H1 (cell line): ENCODE data around the gene USP30. TPM values are rescaled to one million over a fixed set of nuclear protein-coding genes. Genes with fewer than 3 reads are reported as not detected.

Experiments
- CTCF ChIA-PET: fragments of 300-600 bp; sonication (Branson Sonifier 250); formaldehyde crosslinking; loops from one replicate; lab custom pipeline; 2021; ENCODE audit not compliant: partially characterized antibody; lab: Charles Lee
- POLR2A ChIA-PET: fragments of 300-600 bp; sonication (Branson Sonifier 250); formaldehyde crosslinking; loops from one replicate; lab custom pipeline; 2021; ENCODE audit warnings: inconsistent platforms; ENCODE audit not compliant: partially characterized antibody; lab: Charles Lee
- DNase-seq, 2 experiments: peaks; one replicate each; pipeline versions ENCODE4 v3.0.0 to v3.0.0-alpha.2; 2010 to 2022; ENCODE audit warnings: low spot score in 2 of 2, low read depth in 1 of 2, mixed read lengths in 1 of 2
- FAIRE-seq: peaks from 2 replicates; lab custom pipeline; 2011; peaks lifted over from hg19 to GRCh38; lab: Jason Lieb, UNC
- H2AFZ ChIP-seq: 2 replicates; pipeline ENCODE4 v1.8.1; 2012; ENCODE audit warnings: low read length, inconsistent platforms
- H2AK5ac ChIP-seq: 2 replicates; pipeline ENCODE4 v1.6.1; 2013; ENCODE audit warnings: low read depth, low read length
- H2BK120ac ChIP-seq: replicated peaks from 2 replicates; pipeline ENCODE3; 2013; ENCODE audit warnings: low read depth, low read length, inconsistent platforms
- H2BK12ac ChIP-seq: 2 replicates; pipeline ENCODE4 v1.6.1; 2013; ENCODE audit warnings: low read depth, low read length
- H2BK15ac ChIP-seq: 2 replicates; pipeline ENCODE4 v1.6.1; 2013; ENCODE audit warnings: low read length
- H2BK20ac ChIP-seq: 2 replicates; pipeline ENCODE4 v1.6.1; 2013; ENCODE audit warnings: low read length
- H2BK5ac ChIP-seq: 2 replicates; pipeline ENCODE4 v1.6.1; 2013; ENCODE audit warnings: low read depth, low read length
- H3K14ac ChIP-seq: 2 replicates; pipeline ENCODE4 v1.6.1; 2013; ENCODE audit warnings: inconsistent platforms; ENCODE audit not compliant: insufficient read length
- H3K18ac ChIP-seq: 2 replicates; pipeline ENCODE4 v1.6.1; 2013; ENCODE audit warnings: low read length; ENCODE audit errors: extremely low read depth
- H3K23ac ChIP-seq: 2 replicates; pipeline ENCODE4 v1.6.1; 2013; ENCODE audit warnings: inconsistent platforms; ENCODE audit not compliant: insufficient read length
- H3K23me2 ChIP-seq: 2 replicates; pipeline ENCODE4 v1.6.1; 2013; ENCODE audit warnings: low read depth, low read length
- H3K27ac ChIP-seq: 2 replicates; pipeline ENCODE4 v1.6.1; 2011; ENCODE audit warnings: low read depth, low read length, inconsistent platforms
- H3K27me3 ChIP-seq, 4 experiments: replicated peaks in 1 of 4; 1 replicate in 1 of 4; 2 replicates in 3 of 4; pipeline versions ENCODE4 v1.6.1 to v1.8.1; 2011 to 2013; ENCODE audit warnings: low read length in 3 of 4, mild to moderate bottlenecking in 3 of 4, inconsistent platforms in 2 of 4, mixed read lengths in 2 of 4, moderate library complexity in 1 of 4; ENCODE audit not compliant: control insufficient read depth in 3 of 4, insufficient read depth in 3 of 4; ENCODE audit errors: extremely low read depth in 1 of 4
- H3K36me3 ChIP-seq, 4 experiments: 2 replicates each; pipeline versions ENCODE4 v1.6.1 to v1.8.1; 2011 to 2013; ENCODE audit warnings: mild to moderate bottlenecking in 4 of 4, low read length in 3 of 4, moderate library complexity in 2 of 4, control low read depth in 1 of 4, inconsistent platforms in 1 of 4; ENCODE audit not compliant: insufficient read depth in 4 of 4, control insufficient read depth in 2 of 4
- H3K4ac ChIP-seq: replicated peaks from 2 replicates; pipeline ENCODE3; 2013; ENCODE audit warnings: low read length, low read depth, mixed read lengths, inconsistent platforms; ENCODE audit not compliant: insufficient read length
- H3K4me1 ChIP-seq, 4 experiments: replicated peaks in 1 of 4; 1 replicate in 1 of 4; 2 replicates in 3 of 4; pipeline versions ENCODE4 v1.6.1 to v1.8.1; 2011 to 2013; ENCODE audit warnings: low read length in 3 of 4, inconsistent platforms in 2 of 4, mixed read lengths in 1 of 4; ENCODE audit not compliant: insufficient read depth in 4 of 4, control insufficient read depth in 3 of 4
- H3K4me2 ChIP-seq, 2 experiments: 2 replicates each; pipeline versions ENCODE4 v1.6.1 to v1.8.1; 2011 to 2013; ENCODE audit warnings: low read depth in 2 of 2, low read length in 2 of 2, control low read depth in 1 of 2, inconsistent platforms in 1 of 2, mild to moderate bottlenecking in 1 of 2; ENCODE audit not compliant: insufficient read depth in 1 of 2
- H3K4me3 ChIP-seq, 4 experiments: fragments of 200-600, 300-600 bp in 1 of 4; sonication (generic), shearing (Covaris generic), sonication (Bioruptor Twin) in 1 of 4; 2 replicates each; pipeline versions ENCODE4 v1.5.1 to v1.8.1; 2011 to 2016; ENCODE audit warnings: low read length in 4 of 4, low read depth in 3 of 4, control low read depth in 2 of 4, inconsistent platforms in 2 of 4, mild to moderate bottlenecking in 2 of 4, mixed read lengths in 1 of 4, moderate library complexity in 1 of 4; ENCODE audit not compliant: insufficient read depth in 2 of 4; ENCODE audit errors: extremely low read depth in 1 of 4
- H3K56ac ChIP-seq: replicated peaks from 2 replicates; pipeline ENCODE3; 2013; ENCODE audit warnings: low read depth, mild to moderate bottlenecking, mixed read lengths, low read length, inconsistent platforms; ENCODE audit not compliant: insufficient read length
- H3K79me1 ChIP-seq: 2 replicates; pipeline ENCODE4 v1.6.1; 2013; ENCODE audit warnings: low read depth, low read length, control low read depth
- H3K79me2 ChIP-seq, 2 experiments: 2 replicates each; pipeline versions ENCODE4 v1.6.1 to v1.8.1; 2012 to 2013; ENCODE audit warnings: low read length in 2 of 2, mild to moderate bottlenecking in 2 of 2, inconsistent platforms in 1 of 2; ENCODE audit not compliant: insufficient read depth in 2 of 2, control insufficient read depth in 1 of 2
- H3K9ac ChIP-seq, 4 experiments: replicated peaks in 1 of 4; 1 replicate in 1 of 4; 2 replicates in 3 of 4; pipeline versions ENCODE4 v1.6.1 to v1.8.1; 2011 to 2013; ENCODE audit warnings: low read depth in 3 of 4, low read length in 3 of 4, control low read depth in 2 of 4, mild to moderate bottlenecking in 2 of 4, moderate library complexity in 2 of 4, inconsistent platforms in 1 of 4; ENCODE audit errors: extremely low read depth in 1 of 4
- H3K9me3 ChIP-seq, 2 experiments: 2 replicates each; pipeline versions ENCODE4 v1.6.1 to v1.8.1; 2012 to 2013; ENCODE audit warnings: mild to moderate bottlenecking in 2 of 2, moderate library complexity in 2 of 2, control low read depth in 1 of 2, inconsistent platforms in 1 of 2, low read depth in 1 of 2, low read length in 1 of 2, mixed read lengths in 1 of 2; ENCODE audit not compliant: insufficient read depth in 2 of 2
- H4K20me1 ChIP-seq, 2 experiments: replicated peaks in 1 of 2; 2 replicates each; pipeline versions ENCODE3 to v1.8.1; 2011 to 2013; ENCODE audit warnings: inconsistent platforms in 2 of 2, low read length in 2 of 2, mild to moderate bottlenecking in 1 of 2; ENCODE audit not compliant: insufficient read depth in 2 of 2, control insufficient read depth in 1 of 2
- H4K5ac ChIP-seq: 2 replicates; pipeline ENCODE4 v1.6.1; 2013; ENCODE audit warnings: low read length, low read depth, mixed read lengths, inconsistent platforms; ENCODE audit not compliant: insufficient read length
- H4K8ac ChIP-seq: 2 replicates; pipeline ENCODE4 v1.8.0; 2013; ENCODE audit warnings: mild to moderate bottlenecking, moderate library complexity, low read length, inconsistent platforms; ENCODE audit not compliant: insufficient read depth; ENCODE audit errors: extremely low read depth
- H4K91ac ChIP-seq: replicated peaks from 2 replicates; pipeline ENCODE3; 2013; ENCODE audit warnings: low read length, mixed read lengths, inconsistent platforms; ENCODE audit not compliant: insufficient read length
- BCL11A ChIP-seq, 2 experiments: IDR thresholded peaks; one replicate each; pipeline ENCODE4 v1.6.1; 2011; ENCODE audit warnings: low read depth in 2 of 2, low read length in 2 of 2, mild to moderate bottlenecking in 2 of 2
- GABPA ChIP-seq: IDR thresholded peaks from 2 replicates; pipeline ENCODE4 v1.6.1; 2011; ENCODE audit warnings: mild to moderate bottlenecking, low read length, moderate library complexity, borderline replicate concordance; ENCODE audit not compliant: insufficient read depth
- GTF2F1 ChIP-seq: IDR thresholded peaks from 2 replicates; pipeline ENCODE4 v1.6.1; 2012; ENCODE audit warnings: low read depth, low read length, improper control_type of control experiment, borderline replicate concordance
- JUN ChIP-seq: IDR thresholded peaks from 2 replicates; pipeline ENCODE4 v1.6.1; 2011; ENCODE audit warnings: low read depth, mild to moderate bottlenecking, improper control_type of control experiment, low read length
- KDM5A ChIP-seq: fragments of 200-600 bp; IDR thresholded peaks from 2 replicates; pipeline ENCODE4 v1.7.1; 2012; ENCODE audit warnings: mild to moderate bottlenecking, low read length, inconsistent platforms, mixed read lengths
- POLR2A ChIP-seq, 2 experiments: IDR thresholded peaks; 1 replicate in 1 of 2; 2 replicates in 1 of 2; pipeline ENCODE4 v1.6.1; 2011; ENCODE audit warnings: low read depth in 2 of 2, low read length in 2 of 2, mild to moderate bottlenecking in 2 of 2; ENCODE audit errors: control extremely low read depth in 1 of 2
- RBBP5 ChIP-seq: IDR thresholded peaks from 2 replicates; pipeline ENCODE4 v1.7.1; 2012; ENCODE audit warnings: low read depth, mild to moderate bottlenecking, inconsistent platforms, low read length, moderate library complexity, borderline replicate concordance
- SAP30 ChIP-seq: fragments of 300-600 bp; sonication (generic); IDR thresholded peaks from 2 replicates; pipeline ENCODE4 v1.7.1; 2012; ENCODE audit warnings: low read length, moderate library complexity, mild to moderate bottlenecking, inconsistent platforms; ENCODE audit not compliant: insufficient read depth, insufficient replicate concordance
- SIRT6 ChIP-seq: IDR thresholded peaks from one replicate; pipeline ENCODE4 v1.7.1; 2012; ENCODE audit warnings: low read length, inconsistent platforms
- WGBS, 2 experiments: shearing (Covaris generic) in 1 of 2; methylation state at CpG; one replicate each; pipeline versions ENCODE4 v1.1.6 to v1.1.7; 2013 to 2015; ENCODE audit warnings: low lambda C conversion rate in 2 of 2, mixed read lengths in 2 of 2, inconsistent platforms in 1 of 2, low coverage in 1 of 2, missing lambda C conversion rate in 1 of 2; ENCODE audit not compliant: insufficient replicate concordance in 2 of 2, insufficient coverage in 1 of 2, insufficient read length in 1 of 2; ENCODE audit errors: extremely low coverage in 1 of 2, missing lambda C conversion rate in 1 of 2; 5-methylcytosine and 5-hydroxymethylcytosine counted together
- long read RNA-seq, 2 experiments: library from RNA in 1 of 2; library from capped mRNA in 1 of 2; stranded (forward); transcript quantifications; one replicate each; pipeline ENCODE4 v2.0.0, GENCODE V29; 2021; ENCODE audit warnings: inconsistent platforms in 1 of 2
- polyA minus RNA-seq, 3 experiments: library from RNA; depleted of rRNA, polyadenylated mRNA; stranded (reverse); fragments of >200 nt; gene quantifications; 1 replicate in 2 of 3; 2 replicates in 1 of 3; pipeline ENCODE4 v1.2.3, GENCODE V29; 2011
- polyA plus RNA-seq, 7 experiments: library from polyadenylated mRNA; depleted of rRNA in 3 of 7; stranded (reverse) in 5 of 7; unstranded in 2 of 7; fragments of >200 nt in 5 of 7; fragments of 200-250 nt in 2 of 7; gene quantifications; 1 replicate in 5 of 7; 2 replicates in 1 of 7; 4 replicates in 1 of 7; pipeline versions ENCODE4 v1.2.1 to v1.2.3, GENCODE V29; 2011 to 2013; ENCODE audit warnings: missing spikeins in 2 of 7, mixed read lengths in 2 of 7
- total RNA-seq: library from RNA; stranded (reverse); fragmentation: NEBNext Ultra II Directional; extraction: Animal tissue kit (Norgen Biotek cat#: 25700); gene quantifications from 2 replicates; pipeline ENCODE4 v1.2.1, GENCODE V29; 2021

The USP30 gene
- 6.6 and 7.0 TPM in 2 replicates for total RNA-seq
- polyA plus RNA-seq (2011; rRNA removed), result 12.2 and 14.6 TPM in 2 replicates
- polyA plus RNA-seq (2011; cell fraction: cytosol; rRNA removed), result 9.3 TPM
- polyA plus RNA-seq (2011; cell fraction: nucleus; rRNA removed), result 11.6 TPM
- 4.3 to 7.5 TPM (median 4.8 TPM) in 4 replicates for polyA plus RNA-seq (2012, experiment 1 of 2)
- 2.6 TPM for polyA plus RNA-seq (2012, experiment 2 of 2)
- 4.7 TPM for polyA plus RNA-seq (2013, experiment 1 of 2)
- polyA plus RNA-seq (2013, experiment 2 of 2), result 5.7 TPM
- 14.2 and 14.3 TPM in 2 replicates for polyA minus RNA-seq (2011; rRNA and poly(A)+ RNA removed)
- polyA minus RNA-seq (2011; cell fraction: cytosol; rRNA and poly(A)+ RNA removed), result 6.1 TPM
- polyA minus RNA-seq (2011; cell fraction: nucleus; rRNA and poly(A)+ RNA removed), result 7.1 TPM
- long read RNA-seq, experiment 1, partial matches to known transcripts, result 6 of 10 reads
- long read RNA-seq, experiment 1, other reads (novel, unspliced or antisense), result 3 of 10 reads
- long read RNA-seq, experiment 2, result 0 reads

DNA sequence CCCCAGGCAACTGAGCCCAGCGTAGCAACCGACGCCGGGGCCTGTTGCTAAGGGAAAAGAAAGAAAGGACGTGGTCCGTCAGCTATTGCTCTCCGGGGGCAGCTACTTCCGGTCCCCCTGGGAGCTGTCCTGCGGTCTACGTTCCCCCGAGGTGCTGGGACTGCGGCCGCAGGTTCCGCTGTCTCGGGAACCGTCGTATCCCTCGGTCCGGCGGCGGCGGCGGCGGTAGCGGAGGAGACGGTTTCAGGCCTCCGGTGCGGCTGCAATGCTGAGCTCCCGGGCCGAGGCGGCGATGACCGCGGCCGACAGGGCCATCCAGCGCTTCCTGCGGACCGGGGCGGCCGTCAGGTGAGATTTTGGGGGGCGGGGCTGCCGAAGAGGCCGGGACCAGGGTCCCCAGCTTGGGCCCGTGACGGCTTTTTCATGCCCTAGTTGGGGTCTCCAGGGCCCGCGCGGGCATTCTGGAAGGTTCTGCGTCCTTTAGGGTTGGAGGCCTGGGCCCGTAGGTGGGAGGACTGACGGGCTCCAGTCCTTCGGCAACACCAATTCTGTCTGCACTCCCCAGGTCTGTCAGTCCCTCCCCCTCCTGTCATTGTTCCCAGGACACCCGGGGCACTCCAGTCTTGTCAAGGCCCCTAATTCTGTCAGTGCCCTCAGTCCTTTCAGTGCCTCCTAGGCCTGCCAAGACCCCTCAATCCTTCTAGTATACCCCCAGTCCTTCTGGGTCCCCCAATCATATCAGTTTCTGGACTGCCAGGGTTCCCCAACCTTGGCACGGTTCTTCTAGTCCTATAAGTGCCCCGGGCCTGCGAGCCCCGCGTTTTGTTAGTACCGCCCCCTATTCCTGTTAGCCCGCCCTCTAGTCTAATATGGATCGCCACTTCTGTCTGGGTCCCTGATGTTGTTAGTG is at the start of gene USP30:
Gene USP30, plus strand, starts transcription at position 163 of the 910 bp plus-strand sequence. Its CDS starts 103 bp downstream, at position 266.
- H3K23me2 ChIP-seq, result no peaks in the 10 kb centered on the region
- H3K18ac ChIP-seq, result no peak within 1 kb of the TSS
- H3K9ac ChIP-seq, result peak within 1 kb of the TSS; percentile 16 to 61 (median 28); a peak in 2 of 7 replicates
- H3K4me1 ChIP-seq, result no peaks in the 10 kb centered on the region; a peak in 1 of 7 replicates
- CTCF ChIA-PET, result interaction anchor here (0.6 to 1.7 kb wide), 3 partner anchors 18 to 389 kb away, joined by 3 read pairs; no protein-coding TSS in a partner anchor
- no peak within 1 kb of the TSS for H4K91ac ChIP-seq
- no peak within 1 kb of the TSS for H2BK20ac ChIP-seq
- H4K8ac ChIP-seq, result peak within 1 kb of the TSS; percentile 41
- H3K4ac ChIP-seq, result no peak within 1 kb of the TSS
- H3K27ac ChIP-seq, result no peak within 1 kb of the TSS
- no peaks in the 10 kb centered on the region for H3K27me3 ChIP-seq
- H3K79me1 ChIP-seq, result no peaks in the 10 kb centered on the region
- WGBS, 2 experiments, result 2% methylated on average over 39 of the region's 61 CpGs; no CpG with 5 or more reads in 1 of the 2 experiments
- H3K9me3 ChIP-seq, result no peaks in the 10 kb centered on the region
- H3K56ac ChIP-seq, result no peak within 1 kb of the TSS
- H2BK5ac ChIP-seq, result peak within 1 kb of the TSS; percentile 35; the same call in 1 of the 2 replicates
- H3K4me3 ChIP-seq, result peak within 1 kb of the TSS; percentile 78 to 95 (median 88)
- H2BK120ac ChIP-seq, result no peak within 1 kb of the TSS
- FAIRE-seq (no peak), DNase-seq (peak; percentile 46 to 91)
- H2AK5ac ChIP-seq, result no peak within 1 kb of the TSS
- POLR2A ChIA-PET, result interaction anchor here (0.9 to 1.5 kb wide), 2 partner anchors 43 to 215 kb away, joined by 3 to 4 read pairs; no protein-coding TSS in a partner anchor
- no peaks in the 10 kb centered on the region for H3K36me3 ChIP-seq
- H2BK15ac ChIP-seq, result no peak within 1 kb of the TSS
- no peaks in the 10 kb centered on the region for H3K79me2 ChIP-seq
- H2BK12ac ChIP-seq, result no peak within 1 kb of the TSS
- no peak within 1 kb of the TSS for H3K14ac ChIP-seq
- no peak within 1 kb of the TSS for H4K5ac ChIP-seq
- peak within 1 kb of the TSS; percentile 91 for H3K4me2 ChIP-seq
- no peaks in the 10 kb centered on the region for H4K20me1 ChIP-seq
- peak within 1 kb of the TSS; percentile 12; the same call in 1 of the 2 replicates for H2AFZ ChIP-seq
- no peak within 1 kb of the TSS for H3K23ac ChIP-seq
- TF ChIP-seq GTF2F1 (peak; percentile 62; the same call in 1 of the 2 replicates), KDM5A (peak; percentile 92), JUN (0 out of 2 replicates have a peak, but pooled peaks have one; percentile 51), GABPA (peak; percentile 100), BCL11A (IDR thresholded peaks at IDR 0.05; ENCODE audit: low read depth in 2 of 2, low read length in 2 of 2) (no peak), SAP30 (peak; percentile 95), RBBP5 (peak; percentile 82), POLR2A (IDR thresholded peaks at IDR 0.05; ENCODE audit: control extremely low read depth in 1 of 2, low read depth in 2 of 2, low read length in 2 of 2) (no peak), SIRT6 (no peak)
